SIG-M5 treated with dmso at 0.1 percent for 504 hours (cell line): ENCODE data around the gene PPFIBP2.
A peak's percentile ranks its signal among the peaks of the same experiment; 100 is the strongest.
"Not testable (repeated sequence)": the region's sequence is repeated elsewhere in the genome, so short reads cannot be mapped to it uniquely, and the experiment has no call there.

Experiments
- DNase-seq: peaks from one replicate; lab custom pipeline; 2025; ENCODE audit not compliant: unreplicated experiment; lab: John Stamatoyannopoulos, UW

The PPFIBP2 gene

GRCh38 chr11:7655253-7656217 lies 141.7 kb downstream of the PPFIBP2 start:
- no peak for DNase-seq

DNA sequence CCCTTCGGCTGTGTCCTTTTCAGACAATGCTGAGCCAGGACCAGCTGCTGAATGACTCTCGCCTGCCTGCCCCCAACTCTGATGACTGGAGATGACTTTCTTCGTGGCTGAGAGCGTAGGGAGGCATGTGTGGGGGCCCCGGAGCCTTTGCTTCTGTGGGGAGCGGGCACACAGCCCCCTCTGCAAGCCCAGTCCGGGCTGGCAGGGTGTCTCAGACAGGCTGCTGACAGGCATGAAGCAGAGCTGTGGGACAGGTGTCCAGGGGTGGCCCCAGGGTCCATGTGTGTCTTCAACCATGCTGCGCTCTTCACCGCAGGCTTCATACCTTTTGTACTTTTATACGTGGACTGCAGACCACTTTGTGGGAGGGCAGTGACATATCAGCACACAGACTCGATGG lies 142.9 kb downstream of the PPFIBP2 start:
- DNase-seq = no peak

- no peak for DNase-seq
These were observed 143.7 kb downstream of the PPFIBP2 start for GRCh38 chr11:7657306-7658025.

- DNase-seq = not testable (repeated sequence)
These were observed 149.7 kb downstream of the PPFIBP2 start for GRCh38 chr11:7663531-7663930.

GRCh38 chr11:7664867-7665266 lies 151.1 kb downstream of the PPFIBP2 start:
- no peak for DNase-seq

- DNase-seq = peak; percentile 56
These were observed 151.9 kb downstream of the PPFIBP2 start for GRCh38 chr11:7665473-7666291.

DNA sequence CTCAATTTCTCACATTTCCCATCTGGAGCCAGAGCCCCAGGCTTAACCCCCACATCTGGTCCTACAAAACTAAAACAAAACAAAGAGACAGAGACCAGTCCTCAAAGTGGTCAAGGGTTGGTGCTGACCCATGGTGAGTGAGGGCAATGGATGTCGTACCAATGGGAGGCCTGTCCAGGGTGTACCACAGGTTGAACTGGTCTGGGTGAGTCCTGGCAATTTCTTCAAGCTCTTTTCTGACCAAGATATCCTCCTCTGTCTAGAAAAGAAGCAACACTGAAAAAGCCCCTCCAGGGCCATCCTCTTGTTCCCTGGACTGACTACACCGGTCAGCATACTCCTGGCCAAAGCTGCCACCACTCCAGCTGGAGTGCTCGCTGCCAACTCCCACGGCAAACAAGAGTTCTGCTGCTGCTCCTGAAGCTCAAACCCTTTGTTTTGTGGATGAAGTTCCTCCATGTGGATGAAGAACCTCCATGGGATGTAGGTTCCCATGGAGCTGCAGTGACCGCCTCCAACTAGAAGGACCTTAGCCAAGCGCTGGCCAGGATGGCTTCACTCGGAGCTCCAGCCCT lies 152.6 kb downstream of the PPFIBP2 start:
- no peak for DNase-seq

DNA sequence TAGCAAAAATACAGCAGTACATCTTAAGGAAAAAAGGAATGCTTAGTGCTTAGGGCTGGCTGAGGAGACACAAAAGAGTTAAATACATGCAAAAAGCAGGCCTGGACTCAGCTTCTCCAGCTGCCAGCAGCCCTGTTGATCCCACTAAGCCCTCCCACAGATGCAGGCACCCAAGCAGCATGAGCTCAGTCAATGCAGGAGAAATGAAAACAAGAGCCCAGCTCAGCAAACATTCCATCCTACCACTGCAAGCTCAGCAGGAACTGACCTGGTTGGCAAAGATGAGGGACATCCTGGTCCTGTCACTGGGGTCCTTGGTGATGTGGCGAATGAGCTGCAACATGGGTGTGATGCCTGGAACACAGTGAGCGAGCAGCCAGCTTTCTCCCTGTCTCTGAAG lies 153.7 kb downstream of the PPFIBP2 start:
- no peak for DNase-seq

GRCh38 chr11:7668464-7668863 lies 154.7 kb downstream of the PPFIBP2 start:
- DNase-seq = no peak

DNA sequence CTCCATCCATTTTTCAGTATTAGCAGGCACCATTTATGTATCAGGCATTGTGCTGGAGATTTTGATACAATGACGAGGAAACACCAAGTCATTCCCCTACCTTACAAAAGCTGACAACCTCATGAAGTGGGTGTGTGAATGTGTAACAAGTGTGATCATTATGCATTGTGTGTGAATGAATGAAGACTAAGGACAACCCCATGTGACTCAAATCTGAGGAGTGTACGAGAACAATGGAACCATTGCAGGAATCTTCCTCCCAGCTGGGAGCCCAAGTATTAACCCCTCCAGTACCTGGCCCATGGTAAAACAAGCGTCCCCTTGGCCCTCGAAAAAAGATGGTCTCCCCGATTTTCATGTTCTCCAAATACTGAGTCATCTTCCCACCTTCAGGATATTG lies 155.1 kb downstream of the PPFIBP2 start:
- no peak for DNase-seq

DNA sequence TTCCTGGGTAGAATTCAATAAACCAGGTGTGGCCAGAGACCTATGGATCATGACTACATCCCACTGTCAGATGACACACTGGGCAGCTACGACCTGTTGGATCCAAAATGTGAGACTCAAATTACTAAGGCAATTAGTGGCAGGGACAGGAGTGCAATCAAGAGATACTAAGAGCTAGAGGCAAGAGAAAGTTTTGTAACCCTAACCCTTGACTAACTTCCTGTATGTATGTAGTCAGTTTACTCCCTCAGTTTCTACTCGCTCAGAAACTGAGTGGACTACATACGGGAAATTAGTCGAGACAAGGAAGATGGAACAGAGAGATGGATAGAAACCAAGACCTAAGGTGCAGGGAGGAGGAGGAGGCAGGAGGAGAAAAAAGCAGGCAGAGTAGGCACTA lies 156.8 kb downstream of the PPFIBP2 start:
- peak; percentile 41 for DNase-seq

DNA sequence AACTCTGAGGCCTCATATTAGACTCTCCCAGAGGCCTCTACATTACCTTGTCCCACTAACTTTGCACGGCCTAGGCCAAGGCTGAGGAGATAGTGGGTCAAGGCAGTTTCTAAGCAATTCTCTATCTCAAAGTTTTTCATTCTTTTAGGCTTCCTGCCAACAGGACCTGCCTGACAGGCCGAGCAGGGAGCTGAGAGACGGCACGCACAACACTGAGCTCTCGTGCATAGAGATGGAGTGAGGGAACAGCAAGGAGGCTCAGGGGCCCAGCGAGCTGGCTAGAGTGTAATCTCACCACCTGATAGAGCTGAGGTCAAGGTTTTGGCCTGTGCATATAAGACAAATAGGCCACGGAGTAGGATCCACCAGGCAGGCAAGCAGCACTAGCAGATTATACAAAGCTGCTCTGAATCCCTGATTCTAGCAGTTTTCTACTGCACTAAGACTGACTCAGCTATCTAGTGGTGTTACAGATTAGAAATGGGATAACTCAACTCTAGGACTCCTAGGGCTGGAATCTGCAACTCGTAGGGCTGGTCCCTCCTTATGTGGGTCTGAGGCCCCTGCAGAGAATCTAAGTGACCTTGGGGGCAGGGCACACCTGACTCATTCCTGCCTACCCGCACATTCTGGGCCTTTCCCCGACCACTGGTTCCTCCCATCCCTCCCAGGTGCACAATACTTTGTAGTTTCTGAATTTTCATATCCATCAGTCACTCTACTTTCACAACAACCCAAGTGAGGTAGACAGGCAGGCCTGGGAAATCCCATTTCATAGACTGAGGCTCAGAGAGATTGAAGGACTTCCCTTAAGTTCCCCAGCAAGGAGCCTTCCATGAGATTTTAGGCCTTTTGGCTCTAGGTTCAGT lies 157.8 kb downstream of the PPFIBP2 start:
- no peak for DNase-seq

GRCh38 chr11:7672276-7672959 lies 158.6 kb downstream of the PPFIBP2 start:
- DNase-seq = no peak

DNA sequence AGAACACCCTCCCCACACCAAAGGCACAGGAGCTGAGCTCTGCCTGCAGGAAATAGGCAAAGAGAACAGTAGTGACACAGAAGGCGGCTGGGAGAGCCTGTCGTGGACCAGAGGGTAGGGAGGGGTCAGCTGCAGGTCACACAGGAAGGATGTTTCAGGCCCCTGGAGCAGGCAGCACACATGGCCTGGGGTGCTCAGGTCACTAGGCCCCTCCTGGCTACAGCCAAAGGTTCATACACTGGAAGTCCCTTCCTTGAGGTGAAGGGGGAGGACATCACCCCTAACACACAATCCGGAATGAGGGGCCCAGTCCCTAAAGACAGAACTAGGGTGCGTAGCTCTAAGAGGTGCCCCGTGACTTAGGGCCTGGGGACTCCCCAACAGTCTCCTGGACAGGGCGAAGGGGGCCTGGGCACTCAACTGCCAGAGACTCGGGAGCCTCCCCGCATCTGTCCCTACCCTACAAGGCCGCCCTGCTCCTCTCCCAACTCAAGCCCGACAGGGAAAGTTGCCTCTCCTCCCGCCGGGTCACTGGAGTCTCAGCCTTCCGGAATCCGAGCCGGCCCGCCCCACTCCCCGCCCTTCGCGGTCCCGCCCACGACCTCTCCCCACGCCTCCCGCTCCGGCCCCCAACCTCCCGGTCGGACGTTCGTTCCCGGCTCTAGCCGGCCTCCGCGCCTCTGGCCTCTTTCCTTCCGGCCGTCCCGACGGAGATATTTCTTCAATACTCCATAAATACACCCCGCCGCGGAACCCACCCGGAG lies 159.3 kb downstream of the PPFIBP2 start, which contains the start of gene CYB5R2:
Gene CYB5R2, minus strand, starts transcription at position 541 of the 764 bp plus-strand sequence. CDS start 675 bp downstream, outside the sequence.
- DNase-seq = no peak

GRCh38 chr11:7673724-7674434 lies 160.1 kb downstream of the PPFIBP2 start:
- DNase-seq = no peak

GRCh38 chr11:7675631-7676030 lies 161.8 kb downstream of the PPFIBP2 start:
- DNase-seq = no peak

DNA sequence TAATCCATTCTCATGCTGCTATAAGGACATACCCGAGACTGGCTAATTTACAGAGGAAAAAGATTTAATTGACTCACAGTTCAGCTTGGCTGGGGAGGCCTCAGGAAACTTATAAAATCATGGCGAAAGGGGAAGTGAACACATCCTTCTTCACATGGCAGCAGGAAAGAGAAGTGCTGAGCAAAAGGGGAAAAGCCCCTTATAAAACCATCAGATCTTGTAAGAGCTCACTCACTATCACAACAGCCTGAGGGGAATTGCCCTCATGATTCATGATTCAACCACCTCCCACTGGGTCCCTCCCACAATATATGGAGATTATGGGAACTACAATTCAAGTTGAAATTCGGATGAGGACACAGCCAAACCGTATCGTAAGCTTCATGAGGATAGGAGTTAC lies 163.3 kb downstream of the PPFIBP2 start:
- DNase-seq = peak; percentile 29

DNA sequence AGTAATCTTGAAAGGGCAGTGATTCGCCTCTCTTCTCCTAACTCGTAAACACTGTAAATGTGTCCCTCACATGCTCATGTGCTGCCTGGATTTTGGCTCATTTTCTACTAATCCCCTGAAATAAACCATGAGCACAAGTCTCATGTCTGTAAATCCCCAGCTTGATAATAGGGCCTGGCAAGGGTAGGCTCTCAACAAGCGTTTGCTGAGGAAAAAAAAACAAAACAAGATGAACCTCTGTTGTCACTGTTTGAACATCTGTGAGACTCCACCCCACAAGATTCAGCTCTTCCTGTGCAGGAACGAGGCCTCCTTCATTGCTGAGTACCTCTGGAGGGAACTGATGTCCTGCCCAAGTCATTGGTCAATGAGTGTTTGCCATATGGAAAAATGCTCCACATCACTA lies 164.0 kb downstream of the PPFIBP2 start:
- no peak for DNase-seq
